NOMO-1 (cell line): ENCODE data around the gene CAPN2.

ENCODE experiments used
- DNase-seq, 2 experiments: peaks; one replicate each; lab custom pipeline; 2025; ENCODE audit not compliant: unreplicated experiment in 2 of 2; lab: John Stamatoyannopoulos, UW

The CAPN2 gene

GRCh38 chr1:223715604-223716172, 3.3 kb downstream of the CAPN2 start:
- no peak for DNase-seq

DNA sequence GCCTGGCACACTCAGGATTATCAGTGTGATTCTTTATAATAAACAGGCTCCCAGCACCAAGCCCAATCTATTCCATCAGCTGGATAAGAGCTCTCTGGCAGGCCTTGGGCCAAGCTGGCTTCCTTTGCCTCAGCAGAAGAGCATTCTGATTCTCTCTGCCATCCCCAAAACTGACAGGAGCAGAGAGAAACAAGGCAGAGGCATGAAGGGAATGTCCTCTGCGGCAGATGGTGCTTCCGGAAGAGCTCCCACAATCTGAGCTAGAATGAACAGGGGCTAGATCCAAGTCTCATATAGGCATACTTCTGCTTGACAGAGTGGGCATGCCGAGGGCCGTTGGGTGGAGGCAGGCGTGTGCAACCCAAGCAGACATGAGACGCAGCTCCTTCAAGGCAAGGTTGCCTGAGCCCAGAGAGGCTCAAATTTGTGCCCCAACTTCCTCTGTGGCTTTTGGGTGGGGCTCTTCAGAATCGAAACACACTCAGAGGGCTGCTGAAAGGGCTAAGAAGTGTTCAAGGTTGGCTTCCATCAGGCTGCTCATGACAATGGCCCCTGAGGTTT, 4.0 kb downstream of the CAPN2 start:
- peak; percentile 79 to 87 for DNase-seq

DNA sequence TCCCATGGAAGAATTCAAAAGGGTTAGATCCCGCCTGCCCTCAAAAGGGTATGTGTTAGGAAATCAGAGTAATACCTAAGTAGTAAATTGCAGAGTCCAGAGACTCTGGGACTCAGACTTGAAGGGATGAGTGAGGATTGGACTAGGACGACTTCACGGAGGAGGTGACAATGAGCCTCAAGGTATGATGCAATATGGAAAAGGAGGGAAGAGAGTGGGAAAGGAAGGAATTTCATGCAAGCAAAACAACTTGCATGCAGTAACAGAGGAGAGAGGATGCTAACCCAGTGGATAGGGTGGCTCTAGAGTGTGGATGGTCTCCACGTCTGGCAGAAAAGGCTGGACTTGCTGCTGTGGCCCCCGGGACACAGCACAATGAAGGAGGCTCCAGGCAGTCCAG, 4.8 kb downstream of the CAPN2 start:
- DNase-seq: peak in 1 of 2 experiments; percentile 17

DNA sequence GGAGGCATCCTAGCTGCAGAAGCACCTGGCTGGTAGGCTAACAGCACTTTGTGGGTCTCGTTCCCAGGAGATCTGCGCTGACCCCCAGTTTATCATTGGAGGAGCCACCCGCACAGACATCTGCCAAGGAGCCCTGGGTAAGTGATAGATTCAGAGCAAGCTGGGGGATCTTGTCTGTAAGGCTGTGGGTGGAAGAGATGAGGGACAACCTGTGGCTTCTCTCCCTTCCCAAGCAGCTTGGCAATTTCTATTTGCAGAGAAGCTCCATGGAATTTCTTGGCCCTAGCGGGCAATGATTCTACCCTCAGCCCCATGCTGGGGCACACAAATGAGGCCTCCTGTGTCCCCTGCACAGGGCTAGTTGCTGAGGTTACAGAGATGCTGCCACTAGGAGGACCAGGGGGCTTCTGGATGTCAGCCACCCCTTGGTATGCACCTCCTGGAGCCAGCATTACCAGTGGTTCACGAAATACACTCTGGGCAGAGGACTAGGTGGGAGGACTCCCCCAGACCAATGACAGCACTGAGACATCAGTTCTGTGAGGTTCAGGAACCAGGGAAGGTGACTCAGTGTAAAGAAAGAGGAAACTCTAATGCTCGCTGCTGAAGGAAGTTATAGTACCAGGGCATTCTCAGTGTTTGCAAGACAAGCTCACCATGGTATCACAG, 5.5 kb downstream of the CAPN2 start:
- DNase-seq: peak; percentile 64 to 96

GRCh38 chr1:223718850-223719249, 6.5 kb downstream of the CAPN2 start:
- no peak for DNase-seq

DNA sequence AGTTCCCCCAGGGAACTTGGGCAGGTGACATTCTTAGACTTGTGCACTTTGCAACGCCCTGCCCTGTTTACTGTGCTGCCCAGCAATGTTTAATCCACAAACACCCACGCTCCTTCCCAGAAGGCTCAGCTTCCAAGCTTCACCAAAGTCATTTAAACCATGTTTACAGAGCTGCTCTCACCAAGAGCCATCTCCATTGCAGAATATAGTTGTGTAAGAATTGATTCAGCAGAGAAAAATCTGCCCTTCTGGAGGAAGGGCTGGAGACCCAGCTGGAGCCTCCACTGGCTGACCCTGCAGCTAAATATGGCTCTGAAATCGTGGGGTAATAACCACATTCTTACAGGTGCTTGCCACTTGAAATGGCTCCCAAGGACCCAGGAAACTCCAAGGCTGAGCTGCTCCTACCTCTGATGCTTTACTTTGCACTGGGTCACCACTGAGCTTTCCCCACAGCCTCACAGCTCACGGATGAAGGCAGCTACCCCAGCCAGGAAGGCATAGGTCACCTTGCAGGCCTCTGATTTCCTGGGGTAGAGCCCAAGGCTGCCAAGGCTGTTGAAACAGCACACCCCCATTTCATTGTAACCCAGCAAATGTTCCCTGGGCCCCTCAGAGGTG, 8.7 kb downstream of the CAPN2 start:
- no peak for DNase-seq

DNA sequence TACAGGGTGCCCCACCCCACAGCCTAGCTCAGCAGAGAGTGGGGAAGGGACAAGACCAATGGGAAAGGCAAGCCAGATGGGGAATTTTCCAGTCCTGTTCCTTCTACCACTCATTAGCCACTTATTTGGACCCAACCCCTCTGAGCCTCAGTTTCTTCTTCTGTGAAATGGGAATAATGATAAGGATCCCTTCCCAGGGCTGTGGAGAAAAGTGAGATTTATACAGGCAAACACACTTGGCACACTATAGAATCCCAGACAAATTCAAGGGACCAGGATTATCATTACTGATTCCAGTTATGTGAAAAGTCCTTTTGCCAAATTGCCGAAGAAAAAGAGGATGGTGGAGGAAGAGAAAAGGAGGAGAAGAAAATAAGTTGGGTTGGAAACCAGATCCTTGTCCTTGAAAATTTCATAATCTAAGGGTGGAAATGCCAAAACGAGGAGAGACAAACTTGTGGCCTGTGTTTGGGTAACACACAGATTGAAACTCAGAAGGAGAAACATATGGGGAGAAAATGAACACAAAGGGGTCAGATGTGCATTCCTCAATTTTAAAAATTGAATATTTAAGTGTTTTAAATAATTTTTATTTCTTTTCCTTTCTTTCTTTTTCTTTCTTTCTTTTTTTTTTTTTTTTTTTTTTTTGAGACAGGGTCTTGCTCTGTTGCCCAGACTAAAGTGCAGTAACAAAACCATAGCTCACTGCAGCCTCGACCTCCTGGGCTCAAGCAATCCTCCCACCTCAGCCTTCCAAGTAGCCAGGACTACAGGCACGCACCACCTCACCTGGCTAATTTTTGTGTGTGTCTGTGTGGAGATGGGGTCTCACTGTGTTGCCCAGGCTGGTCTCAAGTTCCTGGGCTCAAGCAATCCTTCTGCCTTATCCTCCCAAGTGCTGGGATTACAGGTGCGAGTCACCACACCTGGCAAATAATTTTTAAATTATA, 9.6 kb downstream of the CAPN2 start:
- no peak for DNase-seq

- no peak for DNase-seq
Measured at GRCh38 chr1:223723351-223723904, 11.1 kb downstream of the CAPN2 start.

GRCh38 chr1:223724376-223724775, 12.0 kb downstream of the CAPN2 start:
- no peak for DNase-seq

DNA sequence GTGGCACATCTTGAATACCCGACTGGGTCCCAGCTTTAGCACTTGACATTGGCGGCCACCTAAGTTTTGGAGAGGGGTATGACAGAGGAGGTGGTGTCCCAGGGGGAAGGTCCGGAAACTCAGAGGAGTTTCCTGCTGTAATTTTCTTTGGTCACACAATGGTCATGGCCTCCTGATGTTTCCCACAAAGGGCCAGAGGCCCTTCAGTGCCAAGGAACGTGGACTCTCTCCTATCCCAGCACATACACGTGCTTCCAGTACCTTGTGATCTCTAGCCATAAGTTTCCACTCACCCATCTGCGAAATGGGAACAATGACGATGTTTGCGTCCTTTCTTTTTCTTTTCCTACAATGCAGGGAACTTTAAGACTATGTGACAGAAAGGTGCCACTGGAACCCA, 13.2 kb downstream of the CAPN2 start:
- no peak for DNase-seq

GRCh38 chr1:223726380-223727001, 14.2 kb downstream of the CAPN2 start:
- peak; percentile 70 to 87 for DNase-seq

DNA sequence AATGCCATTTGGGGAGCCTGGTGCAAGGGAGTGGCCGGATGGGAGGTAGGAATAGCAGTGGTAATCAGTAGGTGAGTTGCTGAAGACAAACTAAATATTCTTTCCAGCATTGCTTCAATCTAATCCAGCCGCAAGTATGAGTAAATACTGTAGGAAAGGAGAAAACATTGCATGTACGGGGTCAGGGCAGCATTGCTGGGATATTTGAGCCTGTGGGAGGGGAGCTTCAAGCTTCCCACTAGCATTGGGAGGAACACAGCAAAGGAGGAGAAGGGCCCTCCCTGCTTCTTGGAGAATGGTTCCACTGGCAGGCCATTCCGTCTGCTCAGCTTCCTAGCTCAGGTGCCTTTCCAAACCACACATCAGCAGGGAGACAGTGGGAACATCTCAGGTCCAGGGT, 15.2 kb downstream of the CAPN2 start:
- DNase-seq: no peak

DNA sequence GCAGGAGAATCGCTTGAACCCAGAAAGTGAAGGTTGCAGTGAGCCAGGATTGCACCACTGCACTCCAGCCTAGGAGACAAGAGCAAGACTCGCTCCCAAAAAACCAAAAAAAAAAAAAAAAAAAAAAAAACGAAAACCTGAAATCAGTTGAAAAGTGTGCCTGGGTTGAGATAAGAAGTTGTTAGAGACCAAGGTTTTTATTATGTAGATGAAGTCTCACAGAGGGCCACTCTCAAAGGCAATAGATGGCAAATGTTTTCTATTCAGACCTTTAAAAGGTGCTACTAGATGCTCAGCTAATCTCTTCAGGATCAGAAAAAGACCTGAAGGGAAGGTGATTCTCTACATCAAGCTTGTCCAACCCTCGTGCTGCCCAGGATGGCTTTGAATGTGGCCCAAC, 17.6 kb downstream of the CAPN2 start:
- DNase-seq: no peak

- DNase-seq: no peak
Measured at GRCh38 chr1:223730479-223731132, 18.3 kb downstream of the CAPN2 start.

DNA sequence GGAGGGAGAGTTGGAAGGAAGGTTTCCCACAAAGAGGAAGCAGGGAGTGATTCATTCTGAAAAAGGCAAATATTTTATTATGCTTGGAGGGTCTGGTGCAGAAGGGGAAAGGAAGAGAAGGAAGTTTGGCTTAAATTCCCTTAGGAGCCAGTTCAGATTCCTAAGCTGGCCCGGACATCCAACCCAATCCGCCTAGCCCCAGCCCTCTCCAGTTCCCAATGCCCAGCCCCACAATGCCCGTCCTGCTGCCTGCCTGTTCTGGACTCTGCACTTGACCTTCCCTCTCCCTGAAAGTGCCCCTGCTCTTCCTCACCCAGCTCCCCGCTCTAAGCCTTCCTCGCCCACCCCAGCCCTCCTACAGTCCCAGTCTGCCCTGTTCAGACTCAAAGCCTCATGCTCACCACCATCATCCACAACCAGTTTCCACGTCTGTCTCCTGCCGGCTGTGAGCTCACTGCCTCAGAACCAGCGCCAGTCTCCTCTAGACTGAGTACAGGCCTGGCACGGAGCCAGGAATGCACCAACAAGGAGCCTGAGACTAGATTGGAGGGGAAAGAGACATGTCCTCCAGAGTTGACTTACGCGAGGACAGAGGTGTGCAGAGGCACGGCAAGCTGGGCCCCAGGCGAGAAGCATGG, 18.9 kb downstream of the CAPN2 start:
- no peak for DNase-seq

DNA sequence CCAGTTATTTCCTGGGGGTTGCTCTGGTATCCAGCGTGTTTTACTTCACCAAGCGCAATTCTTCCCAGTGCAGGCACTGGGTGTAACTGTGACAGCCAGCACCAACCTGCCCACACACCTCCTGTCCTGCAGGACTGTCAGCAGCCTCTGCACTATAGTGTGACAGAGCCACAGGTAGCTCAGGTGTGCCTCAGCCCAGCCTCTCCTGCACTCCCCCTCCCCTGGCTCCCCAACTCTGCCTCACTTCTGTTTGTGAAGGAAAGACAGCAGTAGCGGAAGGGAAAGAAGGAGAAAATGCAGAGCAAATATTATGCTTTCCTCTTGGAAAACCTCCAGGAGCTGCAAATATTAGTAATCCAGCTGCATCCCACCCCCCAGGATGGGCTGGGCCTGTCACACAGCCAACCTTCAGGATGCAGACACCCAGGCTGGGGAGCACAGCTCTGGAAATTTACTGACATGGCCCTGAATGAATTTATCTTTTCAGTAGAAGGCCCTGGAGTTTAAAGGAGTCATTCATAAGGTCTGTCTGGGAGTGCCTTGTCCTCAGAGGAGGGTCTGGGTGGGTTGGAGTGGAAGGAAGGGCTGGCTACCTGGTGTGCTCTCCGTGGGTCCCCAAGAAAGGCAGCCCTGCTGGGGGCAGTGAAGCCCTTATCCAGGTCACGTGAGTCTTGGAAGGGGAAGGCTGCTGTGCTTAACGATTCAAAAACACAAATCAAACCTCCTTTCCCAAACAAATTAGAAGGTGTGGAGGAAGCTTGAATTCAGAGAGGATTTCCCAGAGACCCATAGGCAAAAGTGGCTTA, 20.9 kb downstream of the CAPN2 start:
- DNase-seq: no peak

DNA sequence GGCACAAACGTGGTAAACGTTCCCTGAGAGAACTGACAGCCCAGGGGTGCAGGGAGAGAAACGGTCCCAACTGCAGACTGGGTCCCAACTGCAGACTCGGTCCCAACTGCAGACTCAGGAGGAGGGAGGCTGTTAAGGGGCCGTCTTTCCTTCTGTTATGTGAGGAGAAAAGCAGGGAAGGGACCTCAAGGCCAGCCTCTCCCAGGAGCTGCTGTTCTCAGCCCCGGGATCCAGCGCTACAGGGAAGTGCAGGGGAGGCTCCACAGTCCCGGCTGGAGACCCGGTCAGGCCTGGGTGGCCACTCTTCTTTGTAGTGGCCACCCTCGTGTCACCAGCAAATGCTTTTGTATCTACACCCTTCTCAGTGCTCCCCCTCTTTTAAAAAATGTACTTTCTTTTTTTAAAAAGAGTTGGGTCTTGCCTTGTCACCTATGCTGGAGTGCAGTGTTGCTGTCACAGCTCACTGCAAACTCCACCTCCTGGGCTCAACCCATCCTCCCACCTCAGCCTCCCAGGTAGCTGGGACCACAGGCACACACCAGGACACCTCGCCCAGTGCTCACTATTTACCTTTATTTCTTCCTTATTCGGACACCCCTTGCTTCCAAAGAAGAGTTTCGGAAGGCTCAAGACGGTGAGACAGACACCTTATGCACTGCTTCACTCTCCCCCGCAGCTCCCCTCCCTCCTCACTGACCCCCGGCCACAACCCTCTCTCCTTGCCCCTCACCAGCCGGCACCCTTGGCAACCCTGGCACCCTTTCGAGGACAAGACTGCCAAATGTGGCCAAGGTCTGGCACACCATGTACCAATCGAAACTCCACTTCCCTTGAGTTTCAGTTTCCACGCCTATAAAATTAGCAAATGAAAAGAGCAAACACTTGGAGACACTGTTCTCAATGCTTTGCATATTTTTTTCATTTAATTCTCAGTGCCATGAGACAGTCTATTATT, 21.8 kb downstream of the CAPN2 start:
- DNase-seq: no peak
